Transverse colon (tissue), 4 donors: ENCODE results near the gene KDM4D.

Experiments used
- CTCF ChIP-seq, 5 experiments: fragments of 200-600 bp in 3 of 5; fragments of 450-650 bp in 2 of 5; sonication (generic) in 3 of 5; IDR thresholded peaks; 1 replicate in 2 of 5; 2 replicates in 3 of 5; pipeline ENCODE4 v1.5.1; 2016 to 2017; ENCODE audit warnings: antibody characterized with exemption in 5 of 5, inconsistent platforms in 3 of 5, mild to moderate bottlenecking in 2 of 5, moderate library complexity in 1 of 5
- EP300 ChIP-seq: sonication (generic); formaldehyde crosslinking; IDR thresholded peaks from one replicate; pipeline ENCODE4 v1.6.1; 2017; ENCODE audit warnings: antibody characterized with exemption, low read depth
- POLR2A ChIP-seq: fragments of 450-650 bp; IDR thresholded peaks from one replicate; pipeline ENCODE4 v1.6.1; 2016; ENCODE audit warnings: antibody characterized with exemption, mild to moderate bottlenecking, moderate library complexity
- POLR2AphosphoS5 ChIP-seq, 3 donors: sonication (generic); formaldehyde crosslinking; IDR thresholded peaks; one replicate each; pipeline ENCODE4 v1.6.1; 2016; ENCODE audit warnings: antibody characterized with exemption in 3 of 3

GRCh38 chr11:94932503-94932902 lies 41.0 kb upstream of the KDM4D start:
- TF ChIP-seq EP300 (no peak), POLR2A (no peak), CTCF (IDR thresholded peaks at IDR 0.05) (no peak), POLR2AphosphoS5 (IDR thresholded peaks at IDR 0.05) (no peak)
